GM23248 (cell line): ENCODE results near the gene ARTN. TPM values are rescaled to one million over a fixed set of nuclear protein-coding genes. Genes with fewer than 3 reads are reported as not detected.
A peak's percentile ranks its signal among the peaks of the same experiment; 100 is the strongest.

ENCODE experiments used
- DNase-seq: peaks from one replicate; pipeline ENCODE4 v3.0.0-alpha.2; 2015
- H2AFZ ChIP-seq: fragments of 200-600 bp; sonication (generic); 2 replicates; pipeline ENCODE4 v1.6.1; 2016; ENCODE audit warnings: antibody characterized with exemption
- H3F3A ChIP-seq: fragments of 200-600 bp; sonication (generic); 2 replicates; pipeline ENCODE4 v1.6.1; 2016; ENCODE audit warnings: mild to moderate bottlenecking, antibody characterized with exemption, mixed run types; ENCODE audit not compliant: insufficient read depth
- H3K27ac ChIP-seq: fragments of 200-600 bp; sonication (generic); 2 replicates; pipeline ENCODE4 v1.5.1; 2016; ENCODE audit warnings: mild to moderate bottlenecking
- H3K27me3 ChIP-seq: fragments of 200-600 bp; sonication (generic); replicated peaks from 2 replicates; pipeline ENCODE4 v1.6.1; 2016; ENCODE audit warnings: mild to moderate bottlenecking; ENCODE audit not compliant: insufficient read depth
- H3K36me3 ChIP-seq: fragments of 200-600 bp; sonication (generic); 2 replicates; pipeline ENCODE4 v1.6.1; 2016; ENCODE audit warnings: low read depth, mild to moderate bottlenecking
- H3K4me1 ChIP-seq: fragments of 200-600 bp; sonication (generic); 2 replicates; pipeline ENCODE4 v1.6.1; 2016; ENCODE audit warnings: mild to moderate bottlenecking; ENCODE audit not compliant: insufficient read depth
- H3K4me2 ChIP-seq: fragments of 200-600 bp; sonication (generic); one replicate; pipeline ENCODE4 v1.6.1; 2016; ENCODE audit warnings: mild to moderate bottlenecking; ENCODE audit not compliant: unreplicated experiment
- H3K4me3 ChIP-seq: fragments of 200-600 bp; sonication (generic); 2 replicates; pipeline ENCODE4 v1.5.1; 2016; ENCODE audit warnings: mild to moderate bottlenecking
- H3K79me2 ChIP-seq: fragments of 200-600 bp; sonication (generic); 2 replicates; pipeline ENCODE4 v1.6.1; 2016; ENCODE audit warnings: mild to moderate bottlenecking; ENCODE audit not compliant: insufficient read depth
- H3K9ac ChIP-seq: fragments of 200-600 bp; sonication (generic); 2 replicates; pipeline ENCODE4 v1.6.1; 2016; ENCODE audit warnings: mild to moderate bottlenecking
- H3K9me2 ChIP-seq: fragments of 200-600 bp; sonication (generic); 2 replicates; pipeline ENCODE4 v1.6.1; 2016; ENCODE audit warnings: mixed run types, mild to moderate bottlenecking, moderate library complexity; ENCODE audit not compliant: insufficient read depth
- H3K9me3 ChIP-seq: fragments of 200-600 bp; sonication (generic); one replicate; pipeline ENCODE4 v1.6.1; 2017; ENCODE audit warnings: low read depth
- H4K20me1 ChIP-seq: fragments of 200-600 bp; sonication (generic); 2 replicates; pipeline ENCODE4 v1.6.0; 2016; ENCODE audit not compliant: insufficient read depth
- EZH2 ChIP-seq: fragments of 200-600 bp; sonication (generic); IDR thresholded peaks from 2 replicates; pipeline ENCODE4 v1.6.1; 2018; ENCODE audit warnings: antibody characterized with exemption, mild to moderate bottlenecking; ENCODE audit not compliant: insufficient read depth, poor library complexity, severe bottlenecking
- EZH2phosphoT487 ChIP-seq: fragments of 200-600 bp; sonication (generic); IDR thresholded peaks from 2 replicates; pipeline ENCODE4 v1.6.1; 2018; ENCODE audit warnings: antibody characterized with exemption, moderate library complexity, mild to moderate bottlenecking, low read depth; ENCODE audit not compliant: insufficient read depth
- WGBS, 2 experiments: methylation state at CpG; one replicate each; pipeline ENCODE4 v1.1.6; 2015 to 2017; ENCODE audit warnings: low lambda C conversion rate in 2 of 2, low coverage in 1 of 2; ENCODE audit errors: missing lambda C conversion rate in 2 of 2; 5-methylcytosine and 5-hydroxymethylcytosine counted together
- in situ Hi-C: fragments of 300-500 bp; cut with MboI; formaldehyde crosslinking; loops from 2 replicates; pipeline ENCODE4 v1.15.0; 2020
- polyA plus RNA-seq: library from polyadenylated mRNA; unstranded; fragments of >200 nt; fragmentation: Nextera tagmentation; extraction: Ambion mirVana; gene quantifications from 2 replicates; pipeline ENCODE4 v1.2.1, GENCODE V29; 2016
- total RNA-seq: library from RNA; depleted of rRNA; stranded (reverse); fragments of >200 nt; shearing (Covaris generic); gene quantifications from 2 replicates; pipeline ENCODE4 v1.2.3, GENCODE V29; 2014

The ARTN gene
- total and polyA plus RNA-seq, 2 experiments from 2014 or later: 0.11 TPM; not detected in 1

- in situ Hi-C loops: loop anchor here (5.0 to 25.0 kb wide), 3 partner anchors 171 to 696 kb away; partner anchors contain the start of gene PTPRF
- Histone ChIP-seq H3K4me2 (peak overlapping the region; percentile 71), H3K36me3 (no peaks in the 10 kb centered on the region)
Observed at GRCh38 chr1:43932786-43933385, 715 bp upstream of the ARTN start.

GRCh38 chr1:43934101-43934985 lies 742 bp downstream of the ARTN start:
- Histone ChIP-seq H3K27ac (no peak overlapping the region), H3K9me3 (no peaks in the 10 kb centered on the region), H3K4me3 (peak overlapping the region; percentile 66; the same call in 1 of the 2 replicates), H3K9me2 (no peaks in the 10 kb centered on the region), H3F3A (no peaks in the 10 kb centered on the region; the same call in 1 of the 2 replicates), H3K4me1 (peaks cover 21% of the 10 kb centered on the region), H3K9ac (peak overlapping the region; percentile 36), H3K27me3 (no peaks in the 10 kb centered on the region), H4K20me1 (no peaks in the 10 kb centered on the region), H2AFZ (peak overlapping the region; percentile 73; the same call in 1 of the 2 replicates), H3K36me3 (no peaks in the 10 kb centered on the region), H3K79me2 (no peaks in the 10 kb centered on the region), H3K4me2 (peak overlapping the region; percentile 71)
- in situ Hi-C loops: loop anchor here (5.0 to 25.0 kb wide), 3 partner anchors 172 to 697 kb away; partner anchors contain the start of gene PTPRF
- WGBS, 2 experiments: 36 to 42% methylated on average over 12 to 13 of the region's 13 CpGs
- TF ChIP-seq EZH2 (no peak), EZH2phosphoT487 (no peak)
- peak; percentile 78 for DNase-seq

More at GRCh38 chr1:43932786-43933385, 715 bp upstream of the ARTN start:
- Histone ChIP-seq H3K4me1 (peaks cover 23% of the 10 kb centered on the region), H3K27ac (no peak overlapping the region), H3K9me3 (no peaks in the 10 kb centered on the region), H3F3A (peaks cover 6% of the 10 kb centered on the region; the same call in 1 of the 2 replicates), H2AFZ (peak overlapping the region; percentile 73), H3K4me3 (peak overlapping the region; percentile 66), H3K9me2 (no peaks in the 10 kb centered on the region), H4K20me1 (no peaks in the 10 kb centered on the region), H3K79me2 (no peaks in the 10 kb centered on the region), H3K27me3 (no peaks in the 10 kb centered on the region), H3K9ac (peak overlapping the region; percentile 36; the same call in 1 of the 2 replicates)
- no peak for TF ChIP-seq EZH2
- no peak for TF ChIP-seq EZH2phosphoT487
- WGBS, 2 experiments: 24 to 30% methylated on average over 8 of the region's 8 CpGs
- DNase-seq: peak; percentile 82

- H3K36me3 ChIP-seq: no peaks in the 10 kb centered on the region
- no peak for DNase-seq
- H3K79me2 ChIP-seq: no peaks in the 10 kb centered on the region
- H3K27ac ChIP-seq: no peak overlapping the region
- no peak overlapping the region for H3K4me2 ChIP-seq
- H3K27me3 ChIP-seq: no peaks in the 10 kb centered on the region
- H3K4me1 ChIP-seq: peaks cover 15% of the 10 kb centered on the region
- H4K20me1 ChIP-seq: no peaks in the 10 kb centered on the region
- 45 to 59% methylated on average over 5 of the region's 5 CpGs for WGBS, 2 experiments
- in situ Hi-C loops: loop anchor here (5.0 to 25.0 kb wide), 3 partner anchors 173 to 698 kb away; partner anchors contain the start of gene PTPRF
- no peak overlapping the region for H3K9ac ChIP-seq
- no peaks in the 10 kb centered on the region for H3K9me3 ChIP-seq
- no peak overlapping the region for H2AFZ ChIP-seq
- no peak for TF ChIP-seq EZH2
- no peak for TF ChIP-seq EZH2phosphoT487
- H3K9me2 ChIP-seq: no peaks in the 10 kb centered on the region
- H3F3A ChIP-seq: no peaks in the 10 kb centered on the region; the same call in 1 of the 2 replicates
- H3K4me3 ChIP-seq: no peak overlapping the region
Observed at GRCh38 chr1:43934986-43935324, 1.4 kb downstream of the ARTN start.

GRCh38 chr1:43935711-43936427 lies 2.3 kb downstream of the ARTN start:
- Histone ChIP-seq H2AFZ (no peak overlapping the region), H3K9me2 (no peaks in the 10 kb centered on the region), H3K27me3 (no peaks in the 10 kb centered on the region), H3K4me3 (peak overlapping the region; percentile 53), H3K27ac (no peak overlapping the region), H3K9ac (no peak overlapping the region), H3F3A (no peaks in the 10 kb centered on the region; the same call in 1 of the 2 replicates), H3K36me3 (no peaks in the 10 kb centered on the region), H3K4me1 (peaks cover 14% of the 10 kb centered on the region), H3K9me3 (no peaks in the 10 kb centered on the region), H3K79me2 (no peaks in the 10 kb centered on the region), H3K4me2 (no peak overlapping the region), H4K20me1 (no peaks in the 10 kb centered on the region)
- 36 to 53% methylated on average over 11 to 22 of the region's 48 CpGs for WGBS, 2 experiments
- TF ChIP-seq EZH2 (no peak), EZH2phosphoT487 (no peak)
- in situ Hi-C loops: loop anchor here (25.0 kb wide), 2 partner anchors 399 to 699 kb away; partner anchors contain the start of gene PTPRF
- DNase-seq: no peak
